Upper lobe of right lung (tissue), 1 donor: Measurements from ENCODE around the gene PIK3R2. TPM values are rescaled to one million over a fixed set of nuclear protein-coding genes. Genes with fewer than 3 reads are reported as not detected.

Source experiments
- ATAC-seq: fragments of 200-7000 bp; cut with Tn5 transposase; one replicate; pipeline ENCODE4 v1.9.1; 2020; ENCODE audit warnings: mild to moderate bottlenecking, moderate library complexity
- DNase-seq: peaks from one replicate; pipeline ENCODE4 v3.0.0-alpha.2; 2020
- H3K27ac ChIP-seq: fragments of 200-600 bp; one replicate; pipeline ENCODE4 v1.8.0; 2022
- H3K27me3 ChIP-seq: fragments of 200-600 bp; one replicate; pipeline ENCODE4 v1.8.0; 2022; ENCODE audit warnings: mild to moderate bottlenecking
- H3K36me3 ChIP-seq: fragments of 200-600 bp; one replicate; pipeline ENCODE4 v1.8.0; 2022
- H3K4me1 ChIP-seq: fragments of 200-600 bp; one replicate; pipeline ENCODE4 v1.8.0; 2022
- H3K4me3 ChIP-seq: fragments of 200-600 bp; one replicate; pipeline ENCODE4 v1.8.0; 2022; ENCODE audit warnings: mild to moderate bottlenecking
- H3K9me3 ChIP-seq: fragments of 200-600 bp; one replicate; pipeline ENCODE4 v1.8.0; 2022
- intact Hi-C: fragments of 100-400 bp; cut with DNase I; formaldehyde crosslinking; loops from one replicate; pipeline ENCODE4 v1.11.0; 2022
- total RNA-seq: library from RNA; stranded (reverse); fragmentation: NEBNext Ultra II Directional; extraction: Animal tissue kit (Norgen Biotek cat#: 25700); gene quantifications from one replicate; pipeline ENCODE4 v1.2.1, GENCODE V29; 2021
- TF ChIP-seq, protein P1 (sequence below): fragments of 200-600 bp; IDR thresholded peaks from one replicate; pipeline ENCODE4 v1.8.0; 2022; ENCODE audit warnings: antibody characterized with exemption
- donor health status: DM: no; HTN: yes; CAD: no; lungs with severe emphysema.

Gene PIK3R2
- total RNA-seq, 1 donor from 2014 or later: 24.2 TPM

DNA sequence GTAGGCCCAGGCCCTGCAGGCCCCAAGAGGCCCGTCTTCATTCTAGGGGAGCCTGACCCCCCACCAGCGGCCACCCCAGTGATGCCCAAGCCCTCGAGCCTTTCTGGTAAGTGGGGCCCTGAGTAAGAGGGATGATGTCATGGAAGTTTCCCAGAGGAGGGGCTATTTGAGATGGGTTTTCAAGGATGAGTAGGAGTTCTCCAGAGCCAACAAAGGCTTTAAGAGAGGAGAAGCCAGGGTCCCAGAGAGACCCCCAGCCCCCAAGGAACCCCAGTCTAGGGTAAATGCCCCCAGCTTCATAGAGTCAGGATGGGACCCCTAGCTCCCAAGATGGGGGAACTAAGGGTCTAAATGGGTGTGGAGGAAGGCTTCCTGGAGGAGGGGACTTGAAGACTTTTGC is 9.1 kb upstream of the PIK3R2 start:
- TF ChIP-seq, protein P1, sequence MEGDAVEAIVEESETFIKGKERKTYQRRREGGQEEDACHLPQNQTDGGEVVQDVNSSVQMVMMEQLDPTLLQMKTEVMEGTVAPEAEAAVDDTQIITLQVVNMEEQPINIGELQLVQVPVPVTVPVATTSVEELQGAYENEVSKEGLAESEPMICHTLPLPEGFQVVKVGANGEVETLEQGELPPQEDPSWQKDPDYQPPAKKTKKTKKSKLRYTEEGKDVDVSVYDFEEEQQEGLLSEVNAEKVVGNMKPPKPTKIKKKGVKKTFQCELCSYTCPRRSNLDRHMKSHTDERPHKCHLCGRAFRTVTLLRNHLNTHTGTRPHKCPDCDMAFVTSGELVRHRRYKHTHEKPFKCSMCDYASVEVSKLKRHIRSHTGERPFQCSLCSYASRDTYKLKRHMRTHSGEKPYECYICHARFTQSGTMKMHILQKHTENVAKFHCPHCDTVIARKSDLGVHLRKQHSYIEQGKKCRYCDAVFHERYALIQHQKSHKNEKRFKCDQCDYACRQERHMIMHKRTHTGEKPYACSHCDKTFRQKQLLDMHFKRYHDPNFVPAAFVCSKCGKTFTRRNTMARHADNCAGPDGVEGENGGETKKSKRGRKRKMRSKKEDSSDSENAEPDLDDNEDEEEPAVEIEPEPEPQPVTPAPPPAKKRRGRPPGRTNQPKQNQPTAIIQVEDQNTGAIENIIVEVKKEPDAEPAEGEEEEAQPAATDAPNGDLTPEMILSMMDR: no peak
- Histone ChIP-seq H3K4me3 (no peak overlapping the region), H3K27ac (no peak overlapping the region), H3K27me3 (no peaks in the 10 kb centered on the region), H3K4me1 (no peaks in the 10 kb centered on the region), H3K36me3 (peaks cover 76% of the 10 kb centered on the region), H3K9me3 (no peaks in the 10 kb centered on the region)
- no peak for ATAC-seq
- DNase-seq: no peak
- intact Hi-C loops: no loop called here

DNA sequence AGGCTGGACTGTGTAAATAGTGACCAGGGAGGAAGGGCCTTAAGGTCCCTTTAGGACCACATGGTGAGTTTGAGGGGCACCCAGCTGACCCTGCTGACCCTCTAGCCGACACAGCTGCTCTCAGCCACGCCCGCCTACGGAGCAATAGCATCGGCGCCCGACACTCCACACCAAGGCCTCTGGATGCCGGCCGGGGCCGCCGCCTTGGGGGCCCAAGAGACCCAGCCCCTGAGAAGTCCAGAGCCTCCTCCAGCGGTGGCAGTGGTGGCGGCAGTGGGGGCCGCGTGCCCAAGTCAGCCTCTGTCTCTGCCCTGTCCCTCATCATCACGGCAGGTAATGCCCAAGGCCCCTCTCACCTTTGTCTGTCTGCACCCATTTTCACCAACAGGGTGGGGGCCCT is 8.6 kb upstream of the PIK3R2 start:
- intact Hi-C loops: no loop called here
- DNase-seq: no peak
- TF ChIP-seq, protein P1: no peak
- no peak for ATAC-seq
- no peak overlapping the region for H3K4me3 ChIP-seq
- H3K4me1 ChIP-seq: no peaks in the 10 kb centered on the region
- H3K27me3 ChIP-seq: no peaks in the 10 kb centered on the region
- H3K27ac ChIP-seq: no peak overlapping the region
- H3K9me3 ChIP-seq: no peaks in the 10 kb centered on the region
- H3K36me3 ChIP-seq: peaks cover 71% of the 10 kb centered on the region

DNA sequence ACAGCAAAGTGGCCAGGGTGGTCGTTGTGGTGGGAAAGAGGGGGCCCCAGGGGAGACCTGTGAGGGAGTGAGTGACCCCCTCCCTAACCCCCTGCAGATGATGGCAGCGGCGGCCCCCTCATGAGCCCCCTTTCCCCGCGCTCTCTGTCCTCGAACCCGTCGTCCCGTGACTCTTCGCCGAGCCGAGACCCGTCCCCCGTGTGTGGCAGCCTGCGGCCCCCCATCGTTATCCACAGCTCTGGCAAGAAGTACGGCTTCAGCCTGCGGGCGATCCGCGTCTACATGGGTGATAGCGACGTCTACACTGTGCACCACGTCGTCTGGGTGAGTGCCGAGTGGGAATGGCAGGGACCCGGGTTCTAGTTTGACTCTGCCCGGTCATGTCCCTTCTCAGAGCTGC is 8.1 kb upstream of the PIK3R2 start:
- H3K36me3 ChIP-seq: peaks cover 69% of the 10 kb centered on the region
- H3K4me3 ChIP-seq: no peak overlapping the region

DNA sequence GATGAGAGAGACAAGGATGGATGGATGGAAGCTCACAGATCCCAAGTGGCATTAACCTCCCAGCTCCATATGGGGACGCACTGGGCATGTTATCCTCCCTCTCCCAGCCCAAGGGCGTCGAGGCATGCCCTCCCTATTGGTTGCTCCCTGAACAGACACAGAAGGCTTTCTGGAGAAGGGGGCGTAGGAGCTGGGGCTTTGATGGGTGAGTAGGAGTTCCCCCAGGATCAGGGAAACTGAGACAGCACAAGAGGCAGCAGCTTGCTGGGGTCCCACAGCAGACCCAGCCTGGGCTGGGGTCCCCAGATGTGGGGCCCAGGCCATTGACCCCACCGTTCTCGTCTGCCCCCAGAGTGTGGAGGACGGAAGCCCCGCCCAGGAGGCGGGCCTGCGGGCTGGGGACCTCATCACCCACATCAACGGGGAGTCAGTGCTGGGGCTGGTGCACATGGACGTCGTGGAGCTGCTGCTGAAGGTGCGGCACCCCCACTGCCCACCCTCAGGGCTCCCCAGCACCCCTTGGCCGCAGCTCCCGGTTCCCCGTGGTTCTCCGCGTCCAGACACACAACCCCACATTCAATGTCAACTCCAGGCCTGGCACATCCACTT is 7.5 kb upstream of the PIK3R2 start:
- Histone ChIP-seq H3K27me3 (no peaks in the 10 kb centered on the region), H3K4me3 (no peak overlapping the region), H3K4me1 (no peaks in the 10 kb centered on the region), H3K36me3 (peaks cover 65% of the 10 kb centered on the region), H3K9me3 (no peaks in the 10 kb centered on the region), H3K27ac (no peak overlapping the region)
- TF ChIP-seq, protein P1: no peak
- DNase-seq (no peak), ATAC-seq (no peak)
- intact Hi-C loops: no loop called here

More for the DNA sequence above, 8.1 kb upstream of the PIK3R2 start:
- ATAC-seq (no peak), DNase-seq (no peak)
- no peaks in the 10 kb centered on the region for H3K4me1 ChIP-seq
- TF ChIP-seq, protein P1: no peak
- H3K27me3 ChIP-seq: no peaks in the 10 kb centered on the region
- no peaks in the 10 kb centered on the region for H3K9me3 ChIP-seq
- H3K27ac ChIP-seq: no peak overlapping the region
- intact Hi-C loops: no loop called here

DNA sequence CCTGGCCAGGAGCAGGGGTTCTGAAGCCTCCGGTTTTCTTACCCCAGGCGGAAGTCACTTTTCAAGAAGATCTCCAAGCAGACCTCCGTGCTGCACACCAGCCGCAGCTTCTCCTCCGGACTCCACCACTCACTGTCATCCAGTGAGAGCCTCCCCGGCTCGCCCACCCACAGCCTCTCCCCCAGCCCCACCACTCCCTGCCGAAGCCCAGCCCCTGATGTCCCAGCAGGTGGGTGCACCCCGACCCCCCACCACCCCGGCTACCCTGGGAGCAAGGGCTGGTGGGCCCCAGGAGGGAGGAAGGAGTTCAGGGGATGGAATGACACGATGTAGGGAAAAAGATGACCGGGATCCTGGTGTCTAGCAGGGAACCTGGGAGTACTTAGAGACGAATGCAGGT is 5.6 kb upstream of the PIK3R2 start:
- no peak for DNase-seq
- Histone ChIP-seq H3K4me3 (no peak overlapping the region), H3K27ac (no peak overlapping the region), H3K9me3 (no peaks in the 10 kb centered on the region), H3K36me3 (peaks cover 49% of the 10 kb centered on the region), H3K4me1 (peaks cover 8% of the 10 kb centered on the region), H3K27me3 (no peaks in the 10 kb centered on the region)
- no peak for ATAC-seq
- intact Hi-C loops: no loop called here
- TF ChIP-seq, protein P1: no peak

DNA sequence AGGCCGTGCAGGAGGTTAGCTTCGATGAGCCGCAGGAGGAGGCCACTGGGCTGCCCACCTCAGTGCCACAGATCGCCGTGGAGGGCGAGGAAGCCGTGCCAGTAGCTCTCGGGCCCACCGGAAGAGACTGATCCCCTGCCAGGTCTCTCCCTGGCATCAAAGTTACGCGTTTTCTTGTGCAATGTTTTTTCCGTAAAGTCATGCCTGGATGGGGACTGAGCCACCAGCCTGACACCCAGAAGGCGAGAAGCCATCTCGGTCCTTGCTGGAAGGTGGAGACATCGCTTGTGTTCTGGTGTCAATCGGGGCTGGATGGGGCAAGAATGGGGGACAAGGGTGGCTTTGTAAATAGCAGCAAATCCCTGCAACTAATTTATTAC is 3.4 kb upstream of the PIK3R2 start:
- H3K9me3 ChIP-seq: no peaks in the 10 kb centered on the region
- H3K27ac ChIP-seq: no peak overlapping the region
- intact Hi-C loops: no loop called here
- DNase-seq (no peak), ATAC-seq (no peak)
- peaks cover 18% of the 10 kb centered on the region for H3K4me1 ChIP-seq
- TF ChIP-seq, protein P1: no peak
- H3K27me3 ChIP-seq: no peaks in the 10 kb centered on the region
- peaks cover 28% of the 10 kb centered on the region for H3K36me3 ChIP-seq
- no peak overlapping the region for H3K4me3 ChIP-seq
